HuH-7 (cell line): ENCODE measurements around the gene ZNF329.
"Not testable (repeated sequence)": the region's sequence is repeated elsewhere in the genome, so short reads cannot be mapped to it uniquely, and the experiment has no call there.

Source experiments
- DNase-seq: peaks from one replicate; pipeline ENCODE4 v3.0.0; 2011; ENCODE audit warnings: low spot score

Gene ZNF329

DNA sequence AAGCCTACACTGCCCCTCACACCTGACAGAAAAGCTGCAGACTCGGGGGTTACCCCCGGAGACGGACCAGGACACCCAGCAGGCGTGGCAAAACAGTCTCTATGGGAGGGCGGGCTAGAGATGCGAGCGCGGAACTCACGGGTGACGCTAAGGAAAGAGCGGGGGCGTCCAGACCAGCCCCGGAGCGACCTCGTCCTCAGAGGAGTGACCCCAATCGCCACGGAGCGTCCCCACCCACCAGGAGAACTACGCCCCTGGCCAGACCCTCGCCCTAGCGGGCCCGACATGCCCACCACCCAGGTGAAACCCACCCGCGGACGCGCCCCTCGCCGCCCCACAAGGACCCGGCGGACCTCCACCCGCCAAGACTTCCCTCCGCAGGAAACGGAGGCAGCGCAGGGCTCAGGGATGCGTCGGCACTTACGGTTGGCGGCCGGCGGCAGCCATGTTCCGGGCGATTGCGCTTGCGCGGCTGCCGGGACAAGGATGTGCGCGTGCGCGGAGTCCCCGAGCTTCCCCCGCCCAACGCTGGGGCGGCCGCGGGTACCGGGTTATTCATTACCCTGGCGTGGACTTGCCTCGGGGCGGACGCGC, at the start of gene ZNF329:
Gene ZNF329, minus strand, starts transcription at position 462 of the 594 bp plus-strand sequence. CDS start 21,286 bp downstream, outside the sequence.
- peak; percentile 97 for DNase-seq

DNA sequence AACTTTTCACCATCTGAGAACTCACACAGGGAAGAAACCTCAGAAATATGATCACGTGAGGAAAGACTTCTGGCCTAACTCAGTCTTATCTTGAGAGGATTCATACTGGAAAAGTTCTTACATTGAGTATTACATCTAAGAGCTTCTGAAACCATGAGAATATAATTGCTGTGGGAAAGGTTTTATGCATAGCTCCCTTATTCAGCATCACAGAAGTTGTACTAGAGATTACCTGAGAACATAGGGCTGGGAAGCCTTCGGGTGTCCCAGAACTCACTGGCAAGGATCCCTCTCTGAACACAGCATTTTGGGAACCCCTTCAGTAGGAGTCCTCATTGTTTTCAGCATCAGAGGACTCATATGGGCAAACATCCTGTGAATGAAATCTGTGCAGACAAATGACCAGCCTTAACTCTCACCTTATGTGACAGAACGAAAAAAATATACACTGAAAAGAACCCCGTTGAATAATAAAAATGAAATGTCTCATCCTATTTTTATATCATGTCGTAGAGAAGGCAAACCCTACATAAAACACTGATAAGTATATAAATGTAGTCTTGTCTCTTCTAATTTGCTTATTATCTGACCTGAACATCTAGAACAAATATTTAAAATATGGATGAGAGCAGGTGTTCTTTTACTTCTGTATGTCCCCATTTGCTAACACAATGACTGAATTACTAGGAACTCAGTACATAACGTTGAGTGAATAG, 46.5 kb upstream of the ZNF329 start:
- DNase-seq: no peak

DNA sequence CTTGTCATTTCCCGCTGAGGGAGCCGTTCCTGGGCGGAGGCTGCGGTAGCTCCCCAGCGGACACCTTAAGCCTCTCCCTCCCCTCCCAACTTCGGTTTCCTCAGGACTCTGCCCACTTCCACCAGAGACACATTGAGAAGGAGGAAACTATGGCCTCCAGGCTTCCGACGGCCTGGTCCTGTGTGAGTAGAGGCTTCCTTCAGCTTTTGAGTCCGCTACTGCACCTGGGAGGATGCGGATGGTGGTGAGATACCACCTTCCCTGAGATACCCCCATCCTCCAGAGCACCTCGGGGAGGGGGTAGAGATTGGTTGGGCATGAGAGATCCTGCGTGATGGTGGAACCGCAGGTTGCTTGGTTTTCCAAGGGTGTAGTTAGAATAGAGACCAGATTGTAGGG, 33.2 kb upstream of the ZNF329 start:
- DNase-seq: peak; percentile 35

DNA sequence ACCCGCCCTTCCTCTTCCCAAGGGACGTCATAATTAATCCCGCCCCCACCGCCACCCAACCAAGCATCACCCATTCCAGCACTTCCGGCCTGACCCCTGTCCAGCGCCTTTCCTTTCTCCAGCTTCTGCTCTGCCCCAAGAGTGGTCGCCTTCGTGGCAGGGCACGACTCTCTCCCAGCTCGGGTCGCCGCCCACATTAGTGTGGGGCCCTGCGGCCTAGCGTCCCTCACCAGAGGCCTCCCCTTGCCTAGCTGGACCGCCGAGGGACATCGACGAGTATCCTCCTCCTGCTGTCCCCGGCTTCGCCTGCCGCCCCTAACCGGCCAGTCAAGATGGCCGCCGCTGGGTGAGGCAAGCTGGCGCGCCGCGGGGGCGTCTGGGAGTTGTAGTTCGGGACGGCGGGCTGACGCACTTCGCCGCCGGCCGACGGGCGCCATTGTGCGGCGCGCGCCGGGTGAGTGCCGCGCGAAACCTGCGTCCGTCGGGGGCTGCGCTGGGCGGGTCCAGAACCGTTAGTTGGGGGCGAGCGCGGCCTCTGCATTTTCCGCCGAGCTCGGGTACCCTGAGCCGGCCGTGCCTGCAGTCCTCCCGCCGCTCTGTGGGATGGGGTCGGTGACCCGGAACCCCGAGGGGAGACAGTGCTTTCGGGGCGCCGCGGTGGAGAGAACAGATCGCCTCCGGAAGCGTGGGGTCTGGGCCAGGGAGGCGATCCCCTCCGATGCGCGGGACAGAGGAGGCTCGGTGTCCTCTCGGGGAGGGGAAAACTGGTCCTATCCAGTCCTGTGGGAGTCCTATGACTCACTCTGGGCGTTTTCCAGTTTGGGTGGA, 32.6 kb upstream of the ZNF329 start, which contains the start of gene ZNF274:
Gene ZNF274, plus strand, starts transcription at position 73 of the 828 bp plus-strand sequence. CDS start 905 bp downstream, outside the sequence.
- DNase-seq: peak; percentile 96

- DNase-seq: no peak
Observed at GRCh38 chr19:58182577-58182988, 32.0 kb upstream of the ZNF329 start.

GRCh38 chr19:58181902-58182576, 31.4 kb upstream of the ZNF329 start:
- peak; percentile 60 for DNase-seq

DNA sequence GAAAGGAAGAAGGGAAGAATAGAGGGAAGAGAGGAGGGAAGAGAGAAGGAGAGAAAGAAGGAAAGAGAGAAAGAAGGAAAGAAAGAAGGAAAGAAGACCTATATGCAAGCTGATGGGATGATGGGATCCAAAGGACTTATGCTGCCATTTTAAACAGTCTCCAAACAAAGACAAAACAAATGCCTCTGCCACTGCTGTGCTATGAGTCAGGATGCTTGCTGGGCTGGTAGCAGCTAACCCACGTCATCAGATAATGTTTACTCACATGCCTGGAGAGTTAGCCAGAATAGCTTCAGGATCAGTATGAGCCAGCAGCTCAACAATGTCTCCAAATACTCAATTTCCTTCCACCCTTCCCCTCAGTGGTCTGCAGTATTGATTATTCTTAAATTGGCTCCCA, 20.3 kb upstream of the ZNF329 start:
- DNase-seq: no peak

DNA sequence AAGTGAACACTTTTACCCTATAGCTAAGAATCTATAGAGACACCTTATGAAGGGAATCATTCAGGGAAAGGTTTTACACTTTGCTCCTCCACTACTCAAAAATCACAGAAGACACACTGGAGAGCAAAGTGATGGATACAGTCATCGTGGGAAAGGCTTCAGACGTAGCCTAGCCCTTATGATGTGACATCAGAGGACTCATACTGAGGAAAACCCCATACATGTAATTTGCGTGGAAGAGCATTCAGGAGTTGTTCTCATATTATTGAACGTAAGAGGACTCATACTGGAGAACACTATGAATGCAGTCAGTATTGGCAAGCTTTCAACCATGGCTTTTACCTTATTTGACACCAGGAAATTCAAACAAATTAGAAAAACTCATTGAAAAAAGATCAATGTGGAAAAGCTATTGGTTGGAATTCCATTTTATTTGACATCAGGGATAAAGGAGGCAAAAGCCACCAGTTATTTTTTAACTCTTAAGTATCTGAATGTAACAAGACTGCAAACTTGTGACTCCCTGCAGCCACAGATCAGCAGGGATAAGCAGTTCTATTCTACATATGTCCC, 16.2 kb upstream of the ZNF329 start:
- no peak for DNase-seq

- DNase-seq: no peak
Observed at GRCh38 chr19:58166268-58166667, 15.7 kb upstream of the ZNF329 start.

- DNase-seq: no peak
Observed at GRCh38 chr19:58157045-58157728, 6.6 kb upstream of the ZNF329 start.

- DNase-seq: peak; percentile 94
Observed at GRCh38 chr19:58154679-58155648, 4.4 kb upstream of the ZNF329 start.

DNA sequence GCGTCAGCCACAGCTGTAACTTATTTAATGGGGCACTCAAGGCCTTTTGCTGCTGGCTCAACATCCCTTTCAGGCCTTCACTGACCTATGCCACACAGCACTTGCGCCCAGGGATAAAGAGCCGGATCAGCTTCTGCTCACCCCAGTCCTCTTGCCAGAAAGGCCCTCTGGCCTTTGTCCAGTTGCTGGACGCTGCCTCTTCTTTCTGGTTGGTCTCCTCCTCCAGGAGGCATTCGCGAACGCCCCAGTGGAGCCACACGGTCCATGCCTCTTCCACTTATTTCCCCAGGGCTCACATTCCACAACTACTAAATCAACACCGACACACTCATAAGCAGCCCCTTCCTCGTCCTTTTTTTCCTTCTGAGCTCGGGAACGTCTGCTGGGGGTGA, 3.7 kb upstream of the ZNF329 start:
- DNase-seq: peak; percentile 15

DNA sequence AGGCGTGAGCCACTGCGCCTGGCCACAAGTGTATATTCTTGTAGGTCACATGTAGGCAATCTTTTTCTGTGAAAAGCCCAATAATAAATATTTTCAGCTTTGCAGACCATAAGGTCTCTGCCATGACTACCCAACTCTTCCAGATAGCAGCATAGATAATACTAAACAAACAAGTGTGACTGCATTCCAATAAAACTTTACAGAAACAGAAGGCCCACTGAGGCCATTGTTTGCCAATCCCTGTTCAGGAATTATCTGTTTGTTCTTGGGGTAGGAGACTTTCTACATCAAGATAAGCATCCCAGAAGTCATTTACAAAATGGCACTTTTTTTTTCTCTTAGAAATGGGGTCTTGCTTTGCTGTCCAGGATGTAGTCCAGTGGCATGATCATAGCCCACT, 2.8 kb upstream of the ZNF329 start:
- DNase-seq: no peak

GRCh38 chr19:58147475-58147874, 3.1 kb downstream of the ZNF329 start:
- not testable (repeated sequence) for DNase-seq

- no peak for DNase-seq
Observed at GRCh38 chr19:58145849-58146248, 4.7 kb downstream of the ZNF329 start.

GRCh38 chr19:58134244-58134643, 16.3 kb downstream of the ZNF329 start:
- no peak for DNase-seq

- DNase-seq: no peak
Observed at GRCh38 chr19:58129284-58129683, 21.3 kb downstream of the ZNF329 start.

DNA sequence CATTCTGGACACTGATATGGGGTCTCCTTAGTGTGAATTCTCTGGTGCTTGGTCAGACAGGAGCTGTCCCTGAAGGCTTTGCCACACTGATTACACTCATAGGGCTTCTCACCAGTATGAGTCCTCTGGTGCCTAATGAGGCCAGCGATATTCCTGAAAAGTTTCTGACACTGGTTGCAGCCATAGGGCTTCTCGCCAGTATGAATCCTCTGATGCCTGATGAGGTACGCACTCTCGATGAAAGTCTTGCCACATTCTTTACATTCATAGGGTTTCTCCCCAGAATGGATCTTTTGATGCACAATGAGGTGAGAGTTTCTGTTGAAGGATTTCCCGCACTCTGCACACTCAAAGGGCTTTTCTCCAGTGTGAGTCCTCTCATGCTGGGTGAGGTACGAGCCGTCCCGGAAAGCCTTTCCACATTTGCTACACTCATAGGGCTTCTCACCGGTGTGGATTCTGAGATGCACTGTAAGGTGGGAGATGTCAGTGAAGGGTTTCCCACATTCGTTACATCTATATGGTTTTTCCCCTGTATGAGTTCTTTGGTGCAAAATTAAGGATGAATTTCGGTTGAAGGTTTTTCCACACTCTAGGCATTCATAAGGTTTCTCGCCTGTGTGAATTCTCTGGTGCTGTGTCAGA, 22.4 kb downstream of the ZNF329 start:
- no peak for DNase-seq

GRCh38 chr19:58123354-58123753, 27.2 kb downstream of the ZNF329 start:
- no peak for DNase-seq
